Right atrium auricular region (tissue), 2 donors: ENCODE data around the gene TAMALIN. TPM values are rescaled to one million over a fixed set of nuclear protein-coding genes. Genes with fewer than 3 reads are reported as not detected.

ENCODE experiments used
- DNase-seq: peaks from one replicate; pipeline ENCODE4 v3.0.0-alpha.2; 2019; ENCODE audit warnings: low spot score
- H3K27ac ChIP-seq, 2 donors: fragments of 200-600 bp; sonication (generic); 1 replicate in 1 of 2; 2 replicates in 1 of 2; pipeline ENCODE4 v1.5.1; 2016 to 2019
- H3K27me3 ChIP-seq, 2 donors: fragments of 200-600 bp; sonication (generic); one replicate each; pipeline versions ENCODE4 v1.5.1 to v1.6.0; 2017 to 2019
- H3K36me3 ChIP-seq: fragments of 200-600 bp; sonication (generic); one replicate; pipeline ENCODE4 v1.5.1; 2016
- H3K4me1 ChIP-seq, 2 donors: fragments of 200-600 bp; sonication (generic); one replicate each; pipeline versions ENCODE4 v1.5.1 to v1.6.0; 2017 to 2019
- H3K4me3 ChIP-seq, 2 donors: fragments of 200-600 bp; sonication (generic); 1 replicate in 1 of 2; 2 replicates in 1 of 2; pipeline ENCODE4 v1.5.1; 2017 to 2019; ENCODE audit warnings: mild to moderate bottlenecking in 1 of 2, moderate library complexity in 1 of 2
- H3K9me3 ChIP-seq, 2 donors: fragments of 200-600 bp; sonication (generic); one replicate each; pipeline ENCODE4 v1.5.1; 2019
- CTCF ChIP-seq, 2 donors: fragments of 200-600 bp; sonication (generic); IDR thresholded peaks; one replicate each; pipeline ENCODE4 v1.5.1; 2019; ENCODE audit warnings: antibody characterized with exemption in 2 of 2
- total RNA-seq, 2 donors: library from RNA; depleted of rRNA; stranded (reverse); fragments of >200 nt; gene quantifications; one replicate each; pipeline ENCODE4 v1.1.0, GENCODE V29; 2016

TAMALIN gene
- total RNA-seq, 2 donors from 2014 or later: 17.6 to 23.2 TPM

GRCh38 chr12:52063981-52064649 is 57.4 kb downstream of the TAMALIN start:
- peak overlapping the region; percentile 80 to 88 for H3K27ac ChIP-seq
- no peak overlapping the region for H3K4me3 ChIP-seq
- no peaks in the 10 kb centered on the region for H3K9me3 ChIP-seq
- no peak for TF ChIP-seq CTCF (IDR thresholded peaks at IDR 0.05)
- DNase-seq: peak; percentile 96
- H3K36me3 ChIP-seq: peaks cover 7% of the 10 kb centered on the region
- peaks cover 0 to 34% of the 10 kb centered on the region in 2 donors for H3K4me1 ChIP-seq
- no peaks in the 10 kb centered on the region for H3K27me3 ChIP-seq

Other genes starting within 250 kb of the TAMALIN start
- under 1 TPM; 0.19 to 0.24 TPM for gene FIGNL2, start 158.2 kb upstream of the TAMALIN start, total RNA-seq
- gene ANKRD33, start 118.8 kb upstream of the TAMALIN start, total RNA-seq: not detected
- 10 to 100 TPM; 48.1 to 57.5 TPM for gene ACVRL1, start 99.4 kb upstream of the TAMALIN start, total RNA-seq
- gene ACVR1B, start 55.2 kb upstream of the TAMALIN start, total RNA-seq: 10 to 100 TPM in 1 of 2 donors, 1 to 10 TPM in 1; 8.2 to 12.5 TPM
- 100 to 1,000 TPM; 150 to 238 TPM for gene NR4A1, start 44.5 kb downstream of the TAMALIN start, total RNA-seq
- gene ATG101, start 63.0 kb downstream of the TAMALIN start, total RNA-seq: 10 to 100 TPM; 26.8 to 36.9 TPM
- 1 to 10 TPM in 1 of 2 donors, under 1 TPM in 1; 0.44 to 3.2 TPM for gene SMIM41, start 72.8 kb downstream of the TAMALIN start, total RNA-seq
- gene KRT80, start 185.1 kb downstream of the TAMALIN start, total RNA-seq: 1 to 10 TPM in 1 of 2 donors, under 1 TPM in 1; 0.30 to 1.5 TPM
- gene KRT7, start 226.3 kb downstream of the TAMALIN start, total RNA-seq: 10 to 100 TPM; 14.7 to 58.4 TPM